ENCODE data around the gene CCDC77. TPM values are rescaled to one million over a fixed set of nuclear protein-coding genes. Genes with fewer than 3 reads are reported as not detected.

CCDC77 gene
- total and polyA plus RNA-seq, 2 donors (not counting 1 experiment from before 2014, with no cell fraction given): 8.6 to 12.9 TPM

- peak; percentile 93 for ATAC-seq (ENCODE audit: low read depth)
- Histone ChIP-seq H3K79me2 (ENCODE audit: control insufficient read depth, insufficient read depth, low read length) (peaks cover 52% of the 10 kb centered on the region), H3K4me3 (ENCODE audit: control extremely low read depth in 1 of 5, extremely low read depth in 1 of 5, insufficient read depth in 1 of 5, low read depth in 2 of 5, low read length in 4 of 5) (peak within 1 kb of the TSS; percentile 81 to 99 (median 98)), H3K4me1 (ENCODE audit: control insufficient read depth in 2 of 2, insufficient read depth in 2 of 2, low read length in 2 of 2) (peaks cover 27 to 28% of the 10 kb centered on the region in 2 donors), H4K20me1 (ENCODE audit: control insufficient read depth, insufficient read depth, low read length, poor library complexity, severe bottlenecking) (peaks cover 36% of the 10 kb centered on the region), H3K9me3 (ENCODE audit: control extremely low read depth in 1 of 3, control insufficient read depth in 2 of 3, insufficient read depth in 1 of 3, low read length in 2 of 3) (no peaks in the 10 kb centered on the region), H3K4me2 (replicated peaks; ENCODE audit: low read depth, low read length, poor library complexity, severe bottlenecking) (peak within 1 kb of the TSS; percentile 81), H3K27me3 (replicated peaks in 1 of 4; ENCODE audit: control extremely low read depth in 1 of 4, control insufficient read depth in 3 of 4, insufficient read depth in 4 of 4, low read length in 3 of 4) (no peaks in the 10 kb centered on the region), H3K36me3 (replicated peaks in 1 of 2; ENCODE audit: control extremely low read depth in 1 of 2, control insufficient read depth in 1 of 2, extremely low read depth in 1 of 2, insufficient read depth in 2 of 2, low read length in 1 of 2) (peaks cover 2 to 3% of the 10 kb centered on the region in 2 experiments), H3K9ac (ENCODE audit: low read length) (peak within 1 kb of the TSS; percentile 96), H3K27ac (ENCODE audit: low read length in 2 of 2) (peak within 1 kb of the TSS; percentile 90 to 93), H2AFZ (ENCODE audit: insufficient read depth, low read depth, low read length, poor library complexity, severe bottlenecking) (peak within 1 kb of the TSS; percentile 99)
- intact Hi-C loops (cut with micrococcal nuclease): loop anchor here (1.0 to 10.0 kb wide), 4 partner anchors 12 to 1415 kb away; partner anchors contain the start of genes CCDC77, FBXL14 and WNK1
- Mint-ChIP-seq H3K9me3 (ENCODE audit: insufficient read depth) (no peaks in the 10 kb centered on the region), H3K27ac (peak within 1 kb of the TSS; percentile 99), H3K4me1 (peaks cover 40% of the 10 kb centered on the region), H3K4me3 (peak within 1 kb of the TSS; percentile 98), H3K27me3 (no peaks in the 10 kb centered on the region)
- DNase-seq: peak; percentile 98
- no peak for TF ChIP-seq CTCF (IDR thresholded peaks at IDR 0.05)
- no peak for TF ChIP-seq EZH2 (IDR thresholded peaks at IDR 0.05; ENCODE audit: borderline replicate concordance, insufficient read depth, low read depth, low read length, poor library complexity, severe bottlenecking)
- ChIA-PET POLR2A (interaction anchor here (0.6 to 3.2 kb wide), 7 partner anchors 8 to 1214 kb away, joined by 3 to 35 read pairs (median 7); partner anchors contain the start of gene CCDC77), CTCF (interaction anchor here (0.6 to 3.4 kb wide), 2 partner anchors 11 to 14 kb away, joined by 3 to 26 read pairs; partner anchors contain the start of gene CCDC77)
- WGBS (ENCODE audit: insufficient coverage): 2% methylated on average over 47 of the region's 53 CpGs
These were observed 12.0 kb upstream of the CCDC77 start, which contains the start of gene KDM5A for GRCh38 chr12:389142-390096. Gene KDM5A, minus strand, starts transcription at chr12:389320. Its CDS starts 229 bp downstream, at chr12:389091.

Data from B cell (primary cell).